ENCODE results near the gene RPL35.
A peak's percentile ranks its signal among the peaks of the same experiment; 100 is the strongest.

RPL35 gene

GRCh38 chr9:124877021-124877782 lies 15.4 kb upstream of the RPL35 start:
- DNase-seq (ENCODE audit: low read depth), result no peak

- DNase-seq (ENCODE audit: low read depth), result no peak
Observed at GRCh38 chr9:124875501-124875900, 13.7 kb upstream of the RPL35 start.

- DNase-seq (ENCODE audit: low read depth), result peak; percentile 21
Observed at GRCh38 chr9:124873664-124874063, 11.9 kb upstream of the RPL35 start.

- DNase-seq (ENCODE audit: low read depth), result no peak
Observed at GRCh38 chr9:124871156-124871561, 9.4 kb upstream of the RPL35 start.

- DNase-seq (ENCODE audit: low read depth), result no peak
Observed at GRCh38 chr9:124870723-124871122, 9.0 kb upstream of the RPL35 start.

- peak; percentile 87 for DNase-seq (ENCODE audit: low read depth)
Observed at GRCh38 chr9:124869986-124870560, 8.3 kb upstream of the RPL35 start.

- peak; percentile 25 for DNase-seq (ENCODE audit: low read depth)
Observed at GRCh38 chr9:124869466-124869985, 7.8 kb upstream of the RPL35 start.

GRCh38 chr9:124868511-124869465 lies 7.0 kb upstream of the RPL35 start:
- DNase-seq (ENCODE audit: low read depth), result peak; percentile 85

- DNase-seq (ENCODE audit: low read depth), result no peak
Observed at GRCh38 chr9:124863371-124863871, 1.7 kb upstream of the RPL35 start.

GRCh38 chr9:124860582-124861341 lies 995 bp downstream of the RPL35 start:
- no peak for DNase-seq (ENCODE audit: low read depth)

GRCh38 chr9:124859803-124860581 lies 1.8 kb downstream of the RPL35 start:
- no peak for DNase-seq (ENCODE audit: low read depth)

GRCh38 chr9:124858330-124859046 lies 3.3 kb downstream of the RPL35 start:
- DNase-seq (ENCODE audit: low read depth), result no peak

- DNase-seq (ENCODE audit: low read depth), result no peak
Observed at GRCh38 chr9:124857533-124858162, 4.1 kb downstream of the RPL35 start.

GRCh38 chr9:124855944-124856765 lies 5.6 kb downstream of the RPL35 start:
- DNase-seq (ENCODE audit: low read depth), result peak; percentile 15

GRCh38 chr9:124855566-124855943 lies 6.2 kb downstream of the RPL35 start:
- DNase-seq (ENCODE audit: low read depth), result no peak

- DNase-seq (ENCODE audit: low read depth), result no peak
Observed at GRCh38 chr9:124854822-124855221, 6.9 kb downstream of the RPL35 start.

- no peak for DNase-seq (ENCODE audit: low read depth)
Observed at GRCh38 chr9:124854161-124854560, 7.6 kb downstream of the RPL35 start.

GRCh38 chr9:124853605-124854143 lies 8.1 kb downstream of the RPL35 start:
- no peak for DNase-seq (ENCODE audit: low read depth)
